ENCODE data around the gene RPE.

Gene RPE

GRCh38 chr2:210046851-210047500 lies 44.5 kb downstream of the RPE start:
- H3K4me3 ChIP-seq (ENCODE audit: low read depth in 1 of 2, low read length in 2 of 2), result no peak overlapping the region
- no peaks in the 10 kb centered on the region for H3K27me3 ChIP-seq (ENCODE audit: insufficient read depth, low read length, poor library complexity)
- no peak for DNase-seq
- ATAC-seq (ENCODE audit: insufficient read depth, low read depth), result no peak
- H3K4me1 ChIP-seq (ENCODE audit: insufficient read depth, low read length), result no peaks in the 10 kb centered on the region
- no peak overlapping the region for H3K27ac ChIP-seq (ENCODE audit: low read length)
- no peak overlapping the region for H3K9ac ChIP-seq (ENCODE audit: low read depth, low read length)
- H3K9me3 ChIP-seq (ENCODE audit: insufficient read depth, low read length, severe bottlenecking), result peaks cover 9% of the 10 kb centered on the region
- no peaks in the 10 kb centered on the region for H3K79me2 ChIP-seq (ENCODE audit: insufficient read depth, low read length)
- no peak overlapping the region for H2AFZ ChIP-seq (ENCODE audit: low read depth, low read length)
- H4K20me1 ChIP-seq (ENCODE audit: insufficient read depth, low read length), result no peaks in the 10 kb centered on the region
- H3K36me3 ChIP-seq (ENCODE audit: insufficient read depth, low read length), result no peaks in the 10 kb centered on the region; the same call in 1 of the 2 replicates
- TF ChIP-seq EZH2 (IDR thresholded peaks at IDR 0.05; ENCODE audit: borderline replicate concordance, low read depth, low read length, severe bottlenecking), result no peak
- TF ChIP-seq, protein P1, sequence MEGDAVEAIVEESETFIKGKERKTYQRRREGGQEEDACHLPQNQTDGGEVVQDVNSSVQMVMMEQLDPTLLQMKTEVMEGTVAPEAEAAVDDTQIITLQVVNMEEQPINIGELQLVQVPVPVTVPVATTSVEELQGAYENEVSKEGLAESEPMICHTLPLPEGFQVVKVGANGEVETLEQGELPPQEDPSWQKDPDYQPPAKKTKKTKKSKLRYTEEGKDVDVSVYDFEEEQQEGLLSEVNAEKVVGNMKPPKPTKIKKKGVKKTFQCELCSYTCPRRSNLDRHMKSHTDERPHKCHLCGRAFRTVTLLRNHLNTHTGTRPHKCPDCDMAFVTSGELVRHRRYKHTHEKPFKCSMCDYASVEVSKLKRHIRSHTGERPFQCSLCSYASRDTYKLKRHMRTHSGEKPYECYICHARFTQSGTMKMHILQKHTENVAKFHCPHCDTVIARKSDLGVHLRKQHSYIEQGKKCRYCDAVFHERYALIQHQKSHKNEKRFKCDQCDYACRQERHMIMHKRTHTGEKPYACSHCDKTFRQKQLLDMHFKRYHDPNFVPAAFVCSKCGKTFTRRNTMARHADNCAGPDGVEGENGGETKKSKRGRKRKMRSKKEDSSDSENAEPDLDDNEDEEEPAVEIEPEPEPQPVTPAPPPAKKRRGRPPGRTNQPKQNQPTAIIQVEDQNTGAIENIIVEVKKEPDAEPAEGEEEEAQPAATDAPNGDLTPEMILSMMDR (IDR thresholded peaks at IDR 0.05; ENCODE audit: borderline replicate concordance, extremely low read depth, low read length, poor library complexity, severe bottlenecking), result no peak
- H3K4me2 ChIP-seq (ENCODE audit: insufficient read depth, low read length), result no peak overlapping the region

GRCh38 chr2:210049831-210050230 lies 47.4 kb downstream of the RPE start:
- no peaks in the 10 kb centered on the region for H4K20me1 ChIP-seq (ENCODE audit: insufficient read depth, low read length)
- H3K79me2 ChIP-seq (ENCODE audit: insufficient read depth, low read length), result no peaks in the 10 kb centered on the region
- DNase-seq, result no peak
- no peaks in the 10 kb centered on the region for H3K4me1 ChIP-seq (ENCODE audit: insufficient read depth, low read length)
- TF ChIP-seq, protein P1 (IDR thresholded peaks at IDR 0.05; ENCODE audit: borderline replicate concordance, extremely low read depth, low read length, poor library complexity, severe bottlenecking), result no peak
- TF ChIP-seq EZH2 (IDR thresholded peaks at IDR 0.05; ENCODE audit: borderline replicate concordance, low read depth, low read length, severe bottlenecking), result no peak
- H3K9me3 ChIP-seq (ENCODE audit: insufficient read depth, low read length, severe bottlenecking), result peaks cover 9% of the 10 kb centered on the region
- H2AFZ ChIP-seq (ENCODE audit: low read depth, low read length), result no peak overlapping the region
- no peak overlapping the region for H3K9ac ChIP-seq (ENCODE audit: low read depth, low read length)
- H3K4me3 ChIP-seq (ENCODE audit: low read depth in 1 of 2, low read length in 2 of 2), result no peak overlapping the region
- no peak overlapping the region for H3K4me2 ChIP-seq (ENCODE audit: insufficient read depth, low read length)
- H3K36me3 ChIP-seq (ENCODE audit: insufficient read depth, low read length), result no peaks in the 10 kb centered on the region; the same call in 1 of the 2 replicates
- no peak overlapping the region for H3K27ac ChIP-seq (ENCODE audit: low read length)
- ATAC-seq (ENCODE audit: insufficient read depth, low read depth), result no peak
- H3K27me3 ChIP-seq (ENCODE audit: insufficient read depth, low read length, poor library complexity), result no peaks in the 10 kb centered on the region

GRCh38 chr2:210050885-210051284 lies 48.4 kb downstream of the RPE start:
- Histone ChIP-seq H3K4me2 (ENCODE audit: insufficient read depth, low read length) (no peak overlapping the region), H3K9me3 (ENCODE audit: insufficient read depth, low read length, severe bottlenecking) (peaks cover 9% of the 10 kb centered on the region), H3K79me2 (ENCODE audit: insufficient read depth, low read length) (no peaks in the 10 kb centered on the region), H2AFZ (ENCODE audit: low read depth, low read length) (no peak overlapping the region), H3K36me3 (ENCODE audit: insufficient read depth, low read length) (no peaks in the 10 kb centered on the region; the same call in 1 of the 2 replicates), H3K9ac (ENCODE audit: low read depth, low read length) (no peak overlapping the region), H3K27ac (ENCODE audit: low read length) (no peak overlapping the region), H4K20me1 (ENCODE audit: insufficient read depth, low read length) (no peaks in the 10 kb centered on the region), H3K27me3 (ENCODE audit: insufficient read depth, low read length, poor library complexity) (no peaks in the 10 kb centered on the region), H3K4me3 (ENCODE audit: low read depth in 1 of 2, low read length in 2 of 2) (no peak overlapping the region), H3K4me1 (ENCODE audit: insufficient read depth, low read length) (no peaks in the 10 kb centered on the region)
- ATAC-seq (ENCODE audit: insufficient read depth, low read depth), result no peak
- DNase-seq, result no peak
- no peak for TF ChIP-seq EZH2 (IDR thresholded peaks at IDR 0.05; ENCODE audit: borderline replicate concordance, low read depth, low read length, severe bottlenecking)
- TF ChIP-seq, protein P1 (IDR thresholded peaks at IDR 0.05; ENCODE audit: borderline replicate concordance, extremely low read depth, low read length, poor library complexity, severe bottlenecking), result no peak
